ENCODE results near the gene POLRMT. TPM values are rescaled to one million over a fixed set of nuclear protein-coding genes. Genes with fewer than 3 reads are reported as not detected.

POLRMT gene
- polyA plus RNA-seq, 1 of the 3 experiments (the other 2 are of a cell fraction) = 38.2 TPM

DNA sequence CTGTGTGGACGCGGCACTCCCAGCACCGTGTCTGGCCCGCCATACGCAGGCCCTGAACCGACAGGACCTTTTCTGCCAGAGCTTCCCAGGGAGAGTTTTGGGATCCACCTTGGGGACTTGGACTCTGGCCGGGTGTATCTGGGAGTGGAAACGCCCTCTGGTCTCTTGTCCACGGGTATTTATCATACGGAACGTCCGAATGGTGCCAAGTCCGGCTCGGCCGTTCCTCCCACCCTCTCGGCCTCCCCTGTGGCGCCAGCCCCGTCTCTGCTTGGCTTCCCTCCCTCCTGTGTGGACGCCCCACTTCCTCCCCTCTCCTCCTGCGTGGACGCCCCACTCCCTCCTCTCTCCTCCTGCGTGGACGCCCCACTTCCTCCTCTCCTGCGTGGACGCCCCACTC, 31.5 kb downstream of the POLRMT start:
- Histone ChIP-seq H3K27ac (ENCODE audit: low read depth in 2 of 2, low read length in 1 of 2) (no peak overlapping the region), H3K79me2 (ENCODE audit: insufficient read depth) (peaks cover 4% of the 10 kb centered on the region; the same call in 1 of the 2 replicates), H2AFZ (ENCODE audit: low read depth) (no peak overlapping the region), H3K4me1 (ENCODE audit: control insufficient read depth in 1 of 2, insufficient read depth in 2 of 2, low read depth in 1 of 2, low read length in 1 of 2) (peaks cover 0 to 3% of the 10 kb centered on the region in 2 experiments; a peak in 1 of 4 replicates), H3K4me3 (ENCODE audit: low read depth in 2 of 2, low read length in 1 of 2) (no peak overlapping the region), H3K36me3 (replicated peaks in 1 of 2; ENCODE audit: control insufficient read depth in 1 of 2, insufficient read depth in 2 of 2, low read length in 1 of 2) (no peaks in the 10 kb centered on the region), H3F3A (replicated peaks; ENCODE audit: insufficient read depth) (peaks cover 5% of the 10 kb centered on the region), H4K20me1 (ENCODE audit: insufficient read depth) (peaks cover 13% of the 10 kb centered on the region; the same call in 1 of the 2 replicates), H3K9me3 (no peaks in the 10 kb centered on the region), H3K9me2 (no peaks in the 10 kb centered on the region), H3K9ac (no peak overlapping the region), H3K27me3 (ENCODE audit: insufficient read depth) (no peaks in the 10 kb centered on the region), H3K4me2 (no peak overlapping the region)
- TF ChIP-seq, protein P1, sequence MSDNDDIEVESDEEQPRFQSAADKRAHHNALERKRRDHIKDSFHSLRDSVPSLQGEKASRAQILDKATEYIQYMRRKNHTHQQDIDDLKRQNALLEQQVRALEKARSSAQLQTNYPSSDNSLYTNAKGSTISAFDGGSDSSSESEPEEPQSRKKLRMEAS (IDR thresholded peaks at IDR 0.05; ENCODE audit: low read depth) = no peak
- TF ChIP-seq TEAD4 (IDR thresholded peaks at IDR 0.05; ENCODE audit: borderline replicate concordance, insufficient read depth) (no peak), TCF12 (IDR thresholded peaks at IDR 0.05) (no peak), RCOR1 (IDR thresholded peaks at IDR 0.05; ENCODE audit: low read length) (no peak), YY1 (IDR thresholded peaks at IDR 0.05; ENCODE audit: low read depth) (no peak), MXI1 (IDR thresholded peaks at IDR 0.05; ENCODE audit: low read depth, low read length) (no peak), NRF1 (IDR thresholded peaks at IDR 0.05; ENCODE audit: low read depth, low read length) (no peak), FOXM1 (IDR thresholded peaks at IDR 0.05; ENCODE audit: low read depth) (no peak), ELF1 (IDR thresholded peaks at IDR 0.05) (no peak), IRF3 (IDR thresholded peaks at IDR 0.05; ENCODE audit: low read depth, low read length) (no peak)
- TF ChIP-seq, protein P2, sequence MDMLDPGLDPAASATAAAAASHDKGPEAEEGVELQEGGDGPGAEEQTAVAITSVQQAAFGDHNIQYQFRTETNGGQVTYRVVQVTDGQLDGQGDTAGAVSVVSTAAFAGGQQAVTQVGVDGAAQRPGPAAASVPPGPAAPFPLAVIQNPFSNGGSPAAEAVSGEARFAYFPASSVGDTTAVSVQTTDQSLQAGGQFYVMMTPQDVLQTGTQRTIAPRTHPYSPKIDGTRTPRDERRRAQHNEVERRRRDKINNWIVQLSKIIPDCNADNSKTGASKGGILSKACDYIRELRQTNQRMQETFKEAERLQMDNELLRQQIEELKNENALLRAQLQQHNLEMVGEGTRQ (IDR thresholded peaks at IDR 0.05; ENCODE audit: borderline replicate concordance, low read depth, low read length) = no peak
- TF ChIP-seq, protein P3, sequence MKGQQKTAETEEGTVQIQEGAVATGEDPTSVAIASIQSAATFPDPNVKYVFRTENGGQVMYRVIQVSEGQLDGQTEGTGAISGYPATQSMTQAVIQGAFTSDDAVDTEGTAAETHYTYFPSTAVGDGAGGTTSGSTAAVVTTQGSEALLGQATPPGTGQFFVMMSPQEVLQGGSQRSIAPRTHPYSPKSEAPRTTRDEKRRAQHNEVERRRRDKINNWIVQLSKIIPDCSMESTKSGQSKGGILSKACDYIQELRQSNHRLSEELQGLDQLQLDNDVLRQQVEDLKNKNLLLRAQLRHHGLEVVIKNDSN (IDR thresholded peaks at IDR 0.05; ENCODE audit: borderline replicate concordance, low read depth) = no peak
- ChIA-PET CTCF (no interaction called here), POLR2A (no interaction called here)
- WGBS (ENCODE audit: low lambda C conversion rate) = 86% methylated on average over 25 of the region's 25 CpGs
- no peak for DNase-seq

DNA sequence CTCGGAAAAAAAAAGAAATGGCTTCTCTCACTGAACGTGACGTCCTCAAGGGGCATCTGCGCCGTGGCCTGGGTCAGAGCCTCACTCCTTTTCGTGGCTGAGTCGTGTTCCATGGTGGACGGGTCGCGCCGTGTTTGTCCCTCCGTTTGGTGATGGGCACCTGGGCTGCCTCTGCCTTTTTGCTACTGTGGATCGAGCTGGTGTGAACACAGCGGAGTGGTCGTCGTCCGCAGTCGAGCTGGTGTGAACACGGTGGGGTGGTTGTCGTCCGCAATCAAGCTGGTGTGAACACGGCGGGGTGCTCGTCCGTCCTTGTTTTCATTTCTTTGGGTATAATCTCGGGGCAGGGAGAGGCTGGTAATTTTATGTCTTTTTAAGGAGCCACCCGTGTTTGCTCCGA, 32.0 kb downstream of the POLRMT start:
- H3K36me3 ChIP-seq (replicated peaks in 1 of 2; ENCODE audit: control insufficient read depth in 1 of 2, insufficient read depth in 2 of 2, low read length in 1 of 2) = no peaks in the 10 kb centered on the region
- H3F3A ChIP-seq (replicated peaks; ENCODE audit: insufficient read depth) = peaks cover 3% of the 10 kb centered on the region
- no peaks in the 10 kb centered on the region for H3K27me3 ChIP-seq (ENCODE audit: insufficient read depth)
- no peak overlapping the region for H2AFZ ChIP-seq (ENCODE audit: low read depth)
- H3K79me2 ChIP-seq (ENCODE audit: insufficient read depth) = peaks cover 4% of the 10 kb centered on the region; the same call in 1 of the 2 replicates
- WGBS (ENCODE audit: low lambda C conversion rate) = 88% methylated on average over 25 of the region's 28 CpGs
- H4K20me1 ChIP-seq (ENCODE audit: insufficient read depth) = peaks cover 15% of the 10 kb centered on the region
- H3K4me1 ChIP-seq (ENCODE audit: control insufficient read depth in 1 of 2, insufficient read depth in 2 of 2, low read depth in 1 of 2, low read length in 1 of 2) = peaks cover 0 to 3% of the 10 kb centered on the region in 2 experiments; a peak in 1 of 4 replicates
- H3K27ac ChIP-seq (ENCODE audit: low read depth in 2 of 2, low read length in 1 of 2) = no peak overlapping the region
- no peaks in the 10 kb centered on the region for H3K9me3 ChIP-seq
- DNase-seq = no peak
- CTCF ChIA-PET = no interaction called here
- no peak overlapping the region for H3K4me2 ChIP-seq
- H3K4me3 ChIP-seq (ENCODE audit: low read depth in 2 of 2, low read length in 1 of 2) = no peak overlapping the region
- no peaks in the 10 kb centered on the region for H3K9me2 ChIP-seq
- POLR2A ChIA-PET = no interaction called here
- H3K9ac ChIP-seq = no peak overlapping the region
- TF ChIP-seq SIN3A (IDR thresholded peaks at IDR 0.05; ENCODE audit: borderline replicate concordance, low read depth, low read length) = no peak
- no peak for TF ChIP-seq RFX5 (IDR thresholded peaks at IDR 0.05; ENCODE audit: low read length)
- no peak for TF ChIP-seq YY1 (IDR thresholded peaks at IDR 0.05; ENCODE audit: low read depth)
- no peak for TF ChIP-seq GABPA (IDR thresholded peaks at IDR 0.05; ENCODE audit: low read depth)
- no peak for TF ChIP-seq RXRA (IDR thresholded peaks at IDR 0.05; ENCODE audit: borderline replicate concordance, low read depth)
- no peak for TF ChIP-seq NFIC (IDR thresholded peaks at IDR 0.05; ENCODE audit: borderline replicate concordance)
- no peak for TF ChIP-seq GATA2 (CRISPR knock-in tag; IDR thresholded peaks at IDR 0.05)
- TF ChIP-seq NRF1 (IDR thresholded peaks at IDR 0.05; ENCODE audit: low read depth, low read length) = no peak
- TF ChIP-seq JUND (IDR thresholded peaks at IDR 0.05) = no peak
- TF ChIP-seq FOXJ3 (CRISPR knock-in tag; IDR thresholded peaks at IDR 0.05) = no peak
- no peak for TF ChIP-seq CHD2 (IDR thresholded peaks at IDR 0.05; ENCODE audit: low read length, partially characterized antibody)
- no peak for TF ChIP-seq FOSL2 (IDR thresholded peaks at IDR 0.05; ENCODE audit: borderline replicate concordance, low read depth)
- TF ChIP-seq FOXM1 (IDR thresholded peaks at IDR 0.05; ENCODE audit: low read depth) = no peak
- TF ChIP-seq, protein P4, sequence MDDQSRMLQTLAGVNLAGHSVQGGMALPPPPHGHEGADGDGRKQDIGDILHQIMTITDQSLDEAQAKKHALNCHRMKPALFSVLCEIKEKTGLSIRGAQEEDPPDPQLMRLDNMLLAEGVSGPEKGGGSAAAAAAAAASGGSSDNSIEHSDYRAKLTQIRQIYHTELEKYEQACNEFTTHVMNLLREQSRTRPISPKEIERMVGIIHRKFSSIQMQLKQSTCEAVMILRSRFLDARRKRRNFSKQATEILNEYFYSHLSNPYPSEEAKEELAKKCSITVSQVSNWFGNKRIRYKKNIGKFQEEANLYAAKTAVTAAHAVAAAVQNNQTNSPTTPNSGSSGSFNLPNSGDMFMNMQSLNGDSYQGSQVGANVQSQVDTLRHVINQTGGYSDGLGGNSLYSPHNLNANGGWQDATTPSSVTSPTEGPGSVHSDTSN (IDR thresholded peaks at IDR 0.05) = no peak

Measured in SK-N-SH (cell line).